OCI-LY1 (cell line): ENCODE results near the gene NPAS3.

Source experiments
- H2AFZ ChIP-seq: fragments of 200-600 bp; sonication (generic), shearing (Covaris generic); 2 replicates; pipeline ENCODE4 v1.6.0; 2014; ENCODE audit warnings: antibody characterized with exemption, mild to moderate bottlenecking, low read length
- H3F3A ChIP-seq: fragments of 200-600 bp; sonication (generic), shearing (Covaris generic); 2 replicates; pipeline ENCODE4 v1.6.0; 2014; ENCODE audit warnings: mild to moderate bottlenecking, antibody characterized with exemption, low read length, moderate library complexity; ENCODE audit not compliant: insufficient read depth
- H3K27ac ChIP-seq: fragments of 200-600 bp; sonication (generic); 2 replicates; pipeline ENCODE4 v1.5.1; 2014; ENCODE audit warnings: low read length, mixed run types, mild to moderate bottlenecking, low read depth; ENCODE audit not compliant: poor library complexity, severe bottlenecking
- H3K27me3 ChIP-seq: fragments of 200-600 bp; sonication (generic); 2 replicates; pipeline ENCODE4 v1.6.0; 2014; ENCODE audit warnings: antibody characterized with exemption, mild to moderate bottlenecking, low read length, moderate library complexity; ENCODE audit not compliant: insufficient read depth
- H3K36me3 ChIP-seq: fragments of 200-600 bp; sonication (generic); 2 replicates; pipeline ENCODE4 v1.6.1; 2014; ENCODE audit warnings: mild to moderate bottlenecking, antibody characterized with exemption, low read length, moderate library complexity, mixed read lengths; ENCODE audit not compliant: insufficient read depth
- H3K4me1 ChIP-seq: fragments of 200-600 bp; sonication (generic); 2 replicates; pipeline ENCODE4 v1.5.1; 2014; ENCODE audit warnings: mild to moderate bottlenecking, low read length, moderate library complexity; ENCODE audit not compliant: insufficient read depth, severe bottlenecking
- H3K4me2 ChIP-seq: fragments of 200-600 bp; sonication (generic), shearing (Covaris generic); 2 replicates; pipeline ENCODE4 v1.6.1; 2014; ENCODE audit warnings: low read length
- H3K4me3 ChIP-seq: fragments of 200-600 bp; sonication (generic); 2 replicates; pipeline ENCODE4 v1.5.1; 2014; ENCODE audit warnings: low read length, low read depth, mild to moderate bottlenecking, mixed read lengths; ENCODE audit not compliant: poor library complexity, severe bottlenecking
- H3K79me2 ChIP-seq: fragments of 200-600 bp; shearing (Covaris generic); 2 replicates; pipeline ENCODE4 v1.6.1; 2016; ENCODE audit warnings: mixed run types, low read length, mixed read lengths; ENCODE audit not compliant: insufficient read depth
- H3K9ac ChIP-seq: fragments of 200-600 bp; sonication (generic), shearing (Covaris generic); 2 replicates; pipeline ENCODE4 v1.6.1; 2014; ENCODE audit warnings: mild to moderate bottlenecking, low read length, mixed read lengths
- H3K9me2 ChIP-seq: fragments of 200-600 bp; sonication (generic), shearing (Covaris generic); 2 replicates; pipeline ENCODE4 v1.6.1; 2014; ENCODE audit warnings: low read depth, mild to moderate bottlenecking, low read length, mixed read lengths
- H3K9me3 ChIP-seq: fragments of 200-600 bp; shearing (Covaris generic); 2 replicates; pipeline ENCODE4 v1.6.1; 2014; ENCODE audit warnings: low read length, mixed read lengths
- H4K20me1 ChIP-seq: fragments of 200-600 bp; sonication (generic), shearing (Covaris generic); 2 replicates; pipeline ENCODE4 v1.6.0; 2016; ENCODE audit warnings: mild to moderate bottlenecking, low read length; ENCODE audit not compliant: insufficient read depth
- CTCF ChIP-seq: fragments of 200-600 bp; sonication (generic), shearing (Covaris generic); IDR thresholded peaks from 2 replicates; pipeline ENCODE4 v1.5.1; 2017; ENCODE audit warnings: mild to moderate bottlenecking, antibody characterized with exemption, low read length, moderate library complexity, mixed read lengths
- EZH2 ChIP-seq: fragments of 200-600 bp; sonication (generic), shearing (Covaris generic); IDR thresholded peaks from 2 replicates; pipeline ENCODE4 v1.8.0; 2017; ENCODE audit warnings: borderline replicate concordance, mixed run types, mild to moderate bottlenecking, antibody characterized with exemption, low read length, moderate library complexity, mixed read lengths

Gene NPAS3

GRCh38 chr14:33678005-33678404 lies 739.3 kb downstream of the NPAS3 start:
- Histone ChIP-seq H2AFZ (no peak overlapping the region), H3F3A (no peaks in the 10 kb centered on the region), H3K9ac (no peak overlapping the region), H3K27ac (no peak overlapping the region), H4K20me1 (no peaks in the 10 kb centered on the region), H3K4me3 (no peak overlapping the region), H3K79me2 (no peaks in the 10 kb centered on the region), H3K4me2 (no peak overlapping the region), H3K4me1 (no peaks in the 10 kb centered on the region), H3K9me3 (no peaks in the 10 kb centered on the region), H3K36me3 (no peaks in the 10 kb centered on the region), H3K27me3 (no peaks in the 10 kb centered on the region), H3K9me2 (no peaks in the 10 kb centered on the region)
- TF ChIP-seq EZH2 (no peak), CTCF (no peak)

DNA sequence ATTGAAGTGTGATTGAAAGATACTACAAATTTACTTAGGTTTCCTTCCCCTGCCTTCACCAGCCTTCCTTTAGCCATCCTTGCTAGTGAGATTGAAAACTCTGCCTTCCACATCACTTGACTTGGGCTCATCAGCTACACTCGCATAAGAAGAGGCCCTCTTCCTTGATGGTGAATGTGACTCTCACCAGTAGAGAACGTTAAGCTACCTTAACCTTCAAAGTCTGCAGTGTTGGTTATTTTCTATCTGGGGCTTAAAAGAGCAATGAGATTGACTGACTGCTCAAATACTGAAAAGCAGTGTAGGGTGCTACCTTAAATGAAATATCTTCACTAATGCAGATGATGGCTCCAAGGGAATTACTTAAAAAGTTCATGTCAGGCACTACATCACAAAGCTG lies 740.3 kb downstream of the NPAS3 start:
- Histone ChIP-seq H3K9me3 (no peaks in the 10 kb centered on the region), H3K4me3 (no peak overlapping the region), H3K27me3 (no peaks in the 10 kb centered on the region), H3K9me2 (no peaks in the 10 kb centered on the region), H2AFZ (no peak overlapping the region), H3F3A (no peaks in the 10 kb centered on the region), H3K27ac (no peak overlapping the region), H3K79me2 (no peaks in the 10 kb centered on the region), H3K36me3 (no peaks in the 10 kb centered on the region), H3K9ac (no peak overlapping the region), H3K4me1 (no peaks in the 10 kb centered on the region), H3K4me2 (no peak overlapping the region), H4K20me1 (no peaks in the 10 kb centered on the region)
- no peak for TF ChIP-seq EZH2
- TF ChIP-seq CTCF: no peak

- TF ChIP-seq CTCF (no peak), EZH2 (no peak)
- Histone ChIP-seq H3K36me3 (no peaks in the 10 kb centered on the region), H3K4me3 (no peak overlapping the region), H3K9me3 (no peaks in the 10 kb centered on the region), H3K79me2 (no peaks in the 10 kb centered on the region), H3K9ac (no peak overlapping the region), H3K9me2 (no peaks in the 10 kb centered on the region), H3F3A (no peaks in the 10 kb centered on the region), H3K27me3 (no peaks in the 10 kb centered on the region), H4K20me1 (no peaks in the 10 kb centered on the region), H3K27ac (no peak overlapping the region), H3K4me1 (no peaks in the 10 kb centered on the region), H3K4me2 (no peak overlapping the region), H2AFZ (no peak overlapping the region)
Observed at GRCh38 chr14:33679461-33680225, 741.0 kb downstream of the NPAS3 start.
